Stimulated activated CD4-positive, alpha-beta T cell treated with anti-CD3 and anti-CD28 coated beads, Interleukin-12 subunit alpha, Interleukin-12 subunit beta, amount 100 ng/mL, for 4 hours (primary cell): Measurements from ENCODE around the gene PPT2.
"Not testable (repeated sequence)": the region's sequence is repeated elsewhere in the genome, so short reads cannot be mapped to it uniquely, and the experiment has no call there.

ENCODE experiments used
- DNase-seq: peaks from one replicate; pipeline ENCODE4 v3.0.0-alpha.2; 2020

PPT2 gene

DNA sequence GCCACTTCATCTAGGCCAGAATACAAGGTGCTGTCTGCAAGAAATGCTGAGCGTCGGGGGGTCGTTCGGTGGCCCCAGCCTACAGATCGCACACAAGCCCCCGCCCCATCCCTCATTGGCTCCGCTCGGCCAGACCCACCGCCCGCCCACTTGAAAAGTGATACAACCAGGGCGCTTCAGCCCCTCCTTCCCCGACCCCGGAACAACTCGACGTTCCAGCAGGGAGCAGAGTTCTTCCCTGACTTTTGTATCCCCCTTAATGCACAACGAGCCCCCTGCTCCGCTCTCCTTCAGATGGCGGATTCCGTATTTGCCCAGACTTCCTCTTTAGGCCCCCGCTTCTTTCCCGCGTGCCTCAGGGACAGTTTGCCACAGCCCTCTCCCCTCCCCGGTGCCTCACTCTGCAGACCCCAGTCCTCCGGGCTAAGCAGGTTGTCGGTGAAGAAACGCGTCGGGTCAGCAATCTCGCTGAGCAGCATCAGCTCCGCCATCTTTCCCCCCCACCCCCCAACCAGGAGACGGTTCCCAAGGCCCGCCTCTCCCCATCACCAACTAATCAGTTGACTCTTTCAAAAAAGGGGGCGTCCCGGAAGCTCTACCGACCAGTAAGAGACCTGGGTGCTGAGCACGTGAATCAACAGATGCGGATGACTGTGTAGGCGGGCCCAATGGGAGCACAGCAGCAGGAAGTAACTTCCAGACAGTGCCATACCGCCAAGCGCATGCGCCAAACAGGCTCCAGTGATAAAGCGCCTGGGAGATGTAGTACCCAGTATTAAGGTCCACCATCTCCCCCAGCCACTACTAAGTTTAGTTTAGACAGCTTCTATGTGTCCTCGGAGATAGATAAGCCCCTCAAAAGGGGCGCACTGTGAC, 26.0 kb upstream of the PPT2 start, which contains the start of gene ATF6B:
TSS of gene ATF6B (minus strand) at position 530 of the 876 bp plus-strand sequence. CDS start at position 491, 39 bp downstream.
- DNase-seq, result peak; percentile 94

DNA sequence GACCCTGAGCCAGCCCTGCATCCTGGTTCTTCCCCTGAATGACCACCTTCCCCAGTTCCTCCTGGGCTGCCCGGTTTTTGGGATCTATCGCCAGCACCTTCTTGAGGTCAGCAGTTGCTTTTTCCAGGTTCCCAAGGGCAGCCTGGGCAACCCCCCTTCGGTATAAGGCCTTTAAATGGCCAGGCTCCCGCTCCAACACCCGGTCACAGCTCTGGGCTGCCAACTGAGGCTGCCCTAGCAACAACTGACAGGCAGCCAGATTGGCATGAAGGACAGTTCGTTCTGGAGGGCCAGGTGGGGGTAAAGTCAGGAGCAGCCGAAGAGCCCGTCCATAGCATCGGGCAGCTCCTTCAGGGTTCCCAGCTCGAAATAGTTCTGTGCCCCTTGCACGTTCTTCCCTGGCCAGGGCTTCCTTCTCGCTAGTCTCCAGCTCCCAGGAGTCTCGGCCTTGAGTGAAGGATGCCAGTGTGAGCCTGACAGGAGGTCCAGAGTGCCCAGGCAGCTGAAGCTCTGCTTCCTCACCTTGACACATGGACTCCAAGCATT, 25.1 kb upstream of the PPT2 start:
- DNase-seq, result no peak

DNA sequence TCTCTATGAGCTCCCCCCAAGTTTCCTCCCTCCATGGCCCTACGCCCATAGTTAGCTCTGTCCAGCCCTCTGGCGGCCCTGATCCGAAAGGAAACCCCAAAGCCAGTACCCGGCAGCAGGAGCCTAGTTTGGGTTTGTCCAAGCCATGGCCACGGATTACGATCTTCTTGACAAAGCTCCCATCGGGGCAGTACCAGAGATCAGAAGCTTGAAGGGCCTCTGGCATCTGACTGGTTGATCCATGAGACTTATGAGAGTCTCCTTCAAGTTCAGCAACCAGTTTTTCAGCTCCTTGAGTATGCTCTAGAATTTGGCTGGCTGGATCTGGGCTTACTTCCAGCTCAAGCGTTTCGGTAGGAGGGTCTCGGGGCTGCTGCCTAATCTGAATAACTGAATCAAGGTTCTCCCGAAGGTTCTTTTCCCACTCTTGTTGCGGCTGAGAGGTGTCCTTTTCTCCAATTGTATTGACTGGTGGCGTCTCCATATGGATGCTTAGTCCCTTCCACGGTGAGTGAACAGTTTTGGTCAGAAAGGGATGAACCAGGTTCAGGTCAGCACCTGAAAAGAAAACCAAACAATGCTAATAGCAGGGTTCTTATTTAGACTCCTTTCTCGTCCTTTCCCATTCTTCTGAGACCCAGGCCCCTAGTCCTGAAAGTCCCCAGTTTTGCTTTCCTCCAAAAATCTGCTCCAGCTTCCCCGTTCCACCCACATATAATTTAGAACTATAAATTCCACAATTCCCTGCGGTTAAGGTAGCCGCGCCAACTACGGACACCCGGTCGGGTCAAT, 24.4 kb upstream of the PPT2 start:
- DNase-seq, result no peak

DNA sequence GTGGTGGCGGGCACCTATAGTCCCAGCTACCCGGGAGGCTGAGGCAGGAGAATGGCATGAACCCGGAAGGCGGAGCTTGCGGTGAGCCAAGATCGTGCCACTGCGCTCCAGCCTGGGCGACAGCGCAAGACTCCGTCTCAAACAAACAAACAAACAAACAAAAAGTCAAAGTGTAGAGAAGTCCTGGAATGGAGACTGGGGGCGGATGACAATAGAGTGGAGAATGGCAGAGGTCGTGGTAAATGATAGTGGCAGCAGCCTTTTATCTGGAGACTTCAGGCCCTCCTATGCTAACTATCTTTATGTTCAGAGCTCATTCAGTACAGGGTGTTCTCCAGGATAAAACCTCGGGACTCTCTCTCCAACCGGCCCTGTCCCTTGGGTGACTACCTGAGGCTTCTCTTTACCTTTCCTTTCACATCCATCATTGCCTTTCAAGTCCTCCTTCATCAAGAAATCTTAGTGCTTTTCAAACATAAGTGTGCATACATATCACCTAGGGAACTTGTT, 22.4 kb upstream of the PPT2 start:
- DNase-seq, result no peak

DNA sequence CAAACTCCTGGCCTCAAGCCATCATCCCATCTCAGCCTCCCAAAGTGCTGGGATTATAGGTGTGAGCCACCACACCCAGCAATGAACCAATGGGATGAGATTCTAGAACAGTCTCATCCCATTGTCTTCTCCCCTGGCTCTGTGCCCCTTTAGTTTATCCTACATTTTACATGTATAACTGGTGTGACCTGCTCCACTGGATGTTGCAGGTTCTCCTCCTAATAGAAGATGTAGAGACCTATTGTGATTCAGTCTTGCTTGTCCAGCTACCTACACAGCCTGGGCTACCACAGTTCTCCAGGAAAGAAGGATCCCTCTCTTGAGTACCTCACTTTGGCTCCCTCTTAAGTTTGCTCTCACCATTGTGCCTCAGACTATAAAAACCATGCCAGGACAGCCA, 21.8 kb upstream of the PPT2 start:
- DNase-seq, result no peak

DNA sequence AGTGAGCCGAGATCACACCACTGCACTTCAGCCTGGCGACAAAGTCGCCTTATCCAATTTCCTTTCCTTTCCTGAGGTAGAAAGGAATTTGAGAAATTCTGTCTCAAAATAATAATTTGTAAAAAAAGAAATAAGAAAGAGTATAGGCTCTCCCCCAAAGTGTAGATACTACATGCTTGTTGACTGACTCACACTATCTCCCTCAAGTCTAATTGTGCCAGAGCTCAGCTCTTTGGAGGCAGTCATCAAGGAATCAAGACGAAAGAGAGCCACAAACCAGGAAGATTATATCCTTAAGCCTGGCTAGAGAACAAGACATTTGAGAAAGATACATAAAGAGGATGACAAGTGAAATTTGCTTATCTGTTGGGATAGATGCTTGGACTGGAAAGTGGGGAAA, 20.2 kb upstream of the PPT2 start:
- no peak for DNase-seq

DNA sequence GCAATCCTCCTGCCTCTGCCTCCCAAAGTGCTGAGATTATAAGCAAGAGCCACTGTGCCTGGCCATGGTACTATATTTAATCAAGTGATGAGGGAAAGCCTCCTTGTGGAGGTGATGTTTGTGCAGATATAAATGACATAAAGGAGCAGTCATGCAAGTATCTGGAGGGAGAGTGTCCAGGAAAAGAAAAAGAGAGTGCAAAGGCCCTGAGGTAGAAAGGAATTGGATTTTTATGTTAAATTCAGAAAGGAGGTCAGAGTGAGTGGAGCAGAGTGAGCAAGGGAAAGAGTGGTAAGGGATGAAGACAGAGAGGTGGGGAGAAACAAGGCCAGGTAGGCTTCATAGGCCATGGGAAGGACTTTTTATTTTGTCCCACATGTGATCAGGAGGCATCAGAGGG, 16.5 kb upstream of the PPT2 start:
- DNase-seq, result no peak

DNA sequence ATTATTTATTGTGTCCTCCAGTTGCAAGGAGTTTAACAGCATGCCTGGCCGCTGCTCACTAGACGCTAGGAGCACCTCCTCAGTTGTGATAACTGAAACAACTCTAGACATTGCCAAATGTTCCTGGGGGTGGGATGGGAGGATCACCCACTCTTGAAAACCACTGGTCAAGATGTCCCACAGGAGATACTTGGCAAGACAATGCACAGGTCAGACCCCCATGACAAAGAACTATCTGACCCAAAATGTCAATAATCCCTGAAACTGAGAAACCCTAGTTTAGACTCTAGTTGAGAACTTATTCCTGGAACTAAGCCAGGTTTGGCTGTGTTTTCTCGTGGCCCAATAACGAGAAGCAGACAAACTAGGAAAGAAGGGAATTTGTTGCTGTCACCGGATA, 14.4 kb upstream of the PPT2 start:
- DNase-seq, result no peak

DNA sequence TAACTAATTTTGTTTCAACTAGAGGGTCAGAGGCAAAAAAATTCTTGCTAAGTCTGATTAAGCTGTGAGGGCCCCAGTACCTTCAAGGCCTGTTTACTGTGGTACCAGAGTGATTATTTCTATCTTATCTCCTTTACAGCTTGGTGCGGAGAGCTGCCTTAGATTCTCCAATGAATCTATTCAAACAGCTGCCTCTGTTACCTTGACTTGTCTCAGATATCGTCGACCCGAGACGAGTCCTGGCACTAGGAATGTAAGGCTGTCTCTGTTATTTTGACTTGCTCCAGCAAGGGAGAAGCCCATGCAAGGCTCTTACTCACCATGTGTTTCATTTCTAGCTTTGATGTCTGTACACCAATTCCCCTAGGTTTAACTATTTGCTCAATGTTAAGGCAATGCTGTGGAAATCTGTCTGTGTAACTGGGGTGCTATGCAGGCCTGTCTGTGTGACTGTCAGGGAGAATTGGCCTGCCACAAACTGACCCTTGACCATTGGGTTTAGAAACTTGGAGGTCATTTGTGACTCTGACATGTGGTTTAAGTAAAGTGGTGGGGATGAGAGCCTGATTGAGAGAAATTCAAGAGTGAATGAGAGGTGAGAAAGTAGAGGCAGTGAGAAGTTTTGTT, 13.4 kb upstream of the PPT2 start:
- no peak for DNase-seq

DNA sequence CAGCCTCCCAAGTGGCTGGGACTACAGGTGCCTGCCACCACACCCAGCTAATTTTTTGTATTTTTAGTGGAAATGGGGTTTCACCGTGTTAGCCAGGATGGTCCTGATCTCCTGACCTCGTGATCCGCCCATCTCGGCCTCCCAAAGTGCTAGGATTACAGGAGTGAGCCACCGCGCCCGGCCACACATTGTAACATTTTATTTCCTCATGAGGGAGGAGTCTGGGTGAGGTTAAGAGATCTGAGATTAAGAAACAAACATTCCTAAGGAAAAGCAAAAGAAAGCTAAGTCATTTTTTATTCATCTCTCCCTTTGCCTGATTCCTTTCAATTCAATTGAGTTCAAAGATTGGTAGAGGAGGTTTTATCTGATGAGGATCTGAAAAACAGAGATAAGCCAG, 9.7 kb upstream of the PPT2 start:
- DNase-seq, result not testable (repeated sequence)

DNA sequence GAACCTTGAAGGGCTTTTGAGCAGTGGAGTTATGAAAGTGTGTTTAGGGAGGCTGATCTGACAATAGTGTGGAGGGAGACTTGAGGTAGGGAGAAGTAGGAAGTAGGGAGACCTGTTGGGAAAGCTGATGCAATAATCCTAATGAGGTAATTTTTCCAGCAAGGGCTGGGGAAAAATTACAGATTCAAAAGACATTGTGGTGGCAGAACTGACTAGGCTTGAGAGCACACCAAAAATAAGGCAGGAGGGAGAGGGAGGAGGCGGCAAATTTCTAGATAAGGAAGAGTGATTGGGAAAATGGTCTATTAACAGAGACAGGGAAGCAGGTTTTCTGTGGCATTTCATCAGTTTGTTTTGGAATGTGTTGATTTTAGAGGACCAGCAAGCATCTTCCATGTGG, 7.7 kb upstream of the PPT2 start:
- DNase-seq, result no peak

DNA sequence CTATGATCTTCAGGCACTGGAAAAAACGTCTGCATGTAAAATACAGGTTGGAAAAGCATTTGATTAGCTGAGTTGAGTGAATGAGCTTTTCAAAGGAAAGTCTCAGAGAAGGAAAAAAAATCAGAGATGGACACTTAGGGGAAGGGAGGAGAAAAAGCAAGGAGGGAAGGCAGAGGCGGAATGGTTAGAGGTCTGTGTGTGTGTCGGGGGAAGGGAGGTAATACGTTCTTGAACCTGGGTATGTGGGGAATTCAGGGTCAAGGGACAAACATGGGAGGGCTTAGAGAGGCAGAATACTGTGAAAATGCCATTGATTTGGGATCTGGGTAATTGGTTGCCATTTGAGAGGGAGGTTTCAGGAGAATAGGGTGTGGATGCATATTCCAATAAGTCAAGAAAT, 7.3 kb upstream of the PPT2 start:
- no peak for DNase-seq

DNA sequence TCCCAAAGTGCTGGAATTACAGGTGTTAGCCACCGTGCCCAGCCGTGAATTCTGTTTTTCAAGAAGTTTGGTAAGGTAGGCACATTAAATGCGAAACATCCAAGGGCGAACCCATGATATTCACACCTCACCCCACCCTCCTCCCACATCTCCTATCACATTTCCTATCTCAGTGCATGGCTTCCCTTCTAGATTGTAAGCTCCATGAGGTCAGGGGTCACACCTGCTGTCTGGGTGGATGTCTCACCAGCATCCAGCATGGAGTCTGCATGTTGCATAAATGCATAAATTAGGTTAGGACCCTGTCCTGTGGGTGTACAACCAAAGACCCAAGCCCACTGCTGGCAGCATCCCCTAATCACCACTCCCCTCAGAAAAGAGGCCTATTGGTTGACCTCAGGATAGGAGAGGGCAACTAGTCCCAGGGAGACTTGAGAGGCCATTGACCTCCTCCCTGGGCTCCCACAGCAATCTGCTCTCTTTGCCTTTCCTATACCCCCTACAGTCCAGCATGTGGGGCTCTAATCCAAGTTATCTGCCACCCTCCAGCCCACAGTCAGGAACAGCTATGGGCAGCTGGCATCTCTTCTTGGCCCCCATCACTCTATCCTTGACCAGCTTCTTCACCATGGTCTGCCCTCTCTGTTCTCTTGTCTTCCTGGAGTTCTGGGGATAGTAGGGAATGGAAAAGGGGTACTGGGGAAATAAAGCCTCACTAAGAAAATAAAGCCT, 6.4 kb upstream of the PPT2 start:
- DNase-seq, result no peak

DNA sequence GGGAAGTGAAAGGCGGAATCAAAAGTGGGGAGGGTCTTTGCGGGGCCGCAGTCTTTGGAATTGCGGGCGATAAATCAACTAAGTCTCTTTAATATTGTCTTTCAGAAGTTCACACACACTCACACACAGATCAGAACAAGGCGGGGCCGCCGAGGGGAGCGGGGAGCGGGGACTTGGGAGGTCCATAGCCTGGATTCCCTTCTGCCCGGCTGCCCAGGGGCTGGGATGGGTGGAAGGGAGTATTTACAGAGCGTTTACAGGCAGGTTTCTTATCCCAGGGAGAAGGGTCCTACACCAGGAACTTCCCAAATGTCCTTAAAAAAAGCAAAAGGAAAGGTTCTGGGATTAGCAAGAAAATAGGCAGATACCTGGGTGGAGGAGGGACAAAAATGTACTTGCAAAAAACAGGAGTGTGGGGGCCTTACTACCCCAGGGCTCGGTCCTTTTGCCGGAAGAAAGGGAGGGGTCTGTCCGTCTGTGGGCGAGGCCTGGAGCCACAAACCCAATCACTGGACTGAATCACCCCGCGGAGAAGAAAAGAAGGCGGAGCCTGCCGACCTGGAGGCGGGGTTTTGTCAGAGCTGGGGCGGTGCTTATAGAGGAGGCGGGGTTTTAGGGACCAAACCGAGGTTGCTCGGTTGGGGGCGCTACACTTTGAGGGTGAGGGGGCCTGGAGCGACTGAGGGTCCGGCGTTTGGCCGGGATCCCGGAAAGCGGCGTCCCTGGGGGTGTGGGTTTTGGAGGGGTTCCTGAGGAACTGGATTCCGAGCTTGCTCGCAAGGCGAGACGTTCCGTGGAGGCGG, 5.5 kb upstream of the PPT2 start:
- DNase-seq, result peak; percentile 60

DNA sequence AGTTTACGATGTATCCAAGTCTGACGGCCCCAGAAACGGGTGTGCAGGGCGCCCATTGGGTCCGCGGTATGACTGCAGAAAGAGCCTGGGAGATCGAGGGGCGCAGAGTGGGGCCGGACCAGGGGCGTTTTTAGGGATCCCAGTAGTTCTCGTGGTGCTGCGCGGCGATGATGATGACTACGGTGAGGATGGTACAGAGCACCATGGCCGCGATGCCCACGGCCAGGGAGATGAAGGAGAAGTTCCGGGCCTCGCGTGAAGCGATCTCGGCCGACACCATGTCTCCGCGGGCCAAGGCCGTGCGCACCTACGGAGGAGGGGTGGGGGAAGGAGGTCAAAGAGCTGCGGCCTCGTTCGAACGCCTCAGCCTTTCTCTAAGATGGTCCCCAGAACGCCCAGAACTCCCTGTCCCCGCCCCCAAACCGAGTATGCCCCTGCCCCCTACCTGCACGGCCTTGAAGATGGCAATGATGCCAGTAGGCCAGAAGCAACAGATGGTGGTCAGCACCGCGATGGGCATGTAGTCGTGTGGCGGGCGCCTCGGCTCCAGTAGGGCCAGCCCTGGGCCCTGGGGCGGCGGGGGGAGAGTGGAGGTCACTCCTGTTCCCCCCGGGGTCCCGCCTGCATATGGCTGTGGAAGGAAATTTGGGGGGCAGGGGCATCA, 4.7 kb upstream of the PPT2 start:
- DNase-seq, result no peak

DNA sequence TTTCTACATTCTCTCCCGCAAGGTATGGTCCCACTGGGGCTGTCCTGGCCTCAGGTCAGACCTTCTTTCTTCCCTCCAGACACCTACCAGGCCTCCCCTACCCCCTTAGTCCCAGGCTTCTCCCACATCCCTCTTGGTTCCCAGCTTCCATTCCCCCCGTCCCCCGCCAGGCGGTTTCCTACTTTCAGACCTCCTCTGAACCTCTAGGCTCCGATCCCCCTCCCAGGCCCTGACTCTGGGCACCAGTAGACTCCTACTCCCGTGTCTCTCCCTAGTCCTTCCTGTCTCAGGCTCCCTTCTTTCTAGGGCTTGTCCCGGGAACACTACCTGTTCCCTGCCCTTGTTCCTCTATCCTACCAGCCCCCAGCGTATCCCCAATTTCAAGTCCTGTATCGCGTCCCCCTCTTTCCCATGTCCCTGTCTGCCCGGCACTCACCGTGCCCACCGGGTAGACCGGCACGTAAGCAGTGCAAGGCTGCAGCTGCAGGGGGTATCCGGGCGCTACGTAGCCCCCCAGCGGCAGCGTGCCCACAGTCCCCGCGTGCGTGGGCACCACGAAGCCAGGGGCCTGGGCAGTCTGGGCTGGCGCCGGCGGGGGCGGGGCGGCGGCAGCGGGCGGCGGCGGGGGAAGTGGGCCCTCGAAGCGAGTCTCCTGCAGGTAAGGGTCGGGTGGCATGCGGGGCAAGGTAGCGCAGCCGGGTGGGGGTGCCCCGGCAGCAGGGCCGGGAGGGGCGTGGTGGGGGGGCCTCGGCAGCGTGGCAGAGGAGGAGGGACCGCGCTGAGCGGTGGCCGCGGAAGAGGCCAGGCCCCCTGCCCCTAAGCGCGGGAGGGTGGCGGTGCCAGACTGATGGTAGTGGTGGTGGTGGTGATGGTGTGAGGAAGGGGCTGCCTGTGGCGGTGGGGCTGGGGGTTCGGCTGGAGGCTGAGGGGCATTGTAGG, 3.7 kb upstream of the PPT2 start:
- DNase-seq, result no peak

DNA sequence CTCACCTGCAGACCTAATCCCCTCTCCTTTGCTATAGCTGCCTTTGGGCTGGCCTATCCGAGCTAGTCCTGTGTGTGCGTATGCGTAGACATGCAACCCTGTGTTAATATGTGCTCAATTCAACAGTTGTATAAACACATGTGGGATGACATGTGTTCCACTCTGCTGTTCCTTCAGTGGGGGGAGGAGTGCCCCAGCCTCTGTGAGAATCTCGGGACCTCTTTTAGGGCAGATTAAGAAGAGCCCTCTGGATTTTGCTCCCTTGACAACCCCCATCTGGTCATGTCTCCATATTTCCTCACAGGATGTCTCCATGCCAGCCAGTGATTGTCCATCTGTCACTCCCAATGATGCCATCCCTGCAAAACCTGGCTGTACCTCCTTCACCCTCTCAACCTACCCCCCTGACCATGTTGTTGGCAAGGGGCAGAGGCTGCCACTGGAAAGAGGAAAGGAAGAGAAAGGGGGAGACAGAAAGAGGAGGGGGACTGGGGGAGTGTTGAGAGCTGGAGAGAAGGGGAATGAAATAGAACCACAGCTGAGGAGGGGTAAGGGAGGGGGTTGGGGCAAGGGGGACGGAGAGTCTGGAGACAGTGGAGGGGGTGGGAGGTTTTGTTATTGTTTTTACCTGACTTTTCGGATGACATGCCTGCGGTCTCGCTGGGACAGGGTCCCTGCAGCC, 2.6 kb upstream of the PPT2 start:
- DNase-seq, result no peak

DNA sequence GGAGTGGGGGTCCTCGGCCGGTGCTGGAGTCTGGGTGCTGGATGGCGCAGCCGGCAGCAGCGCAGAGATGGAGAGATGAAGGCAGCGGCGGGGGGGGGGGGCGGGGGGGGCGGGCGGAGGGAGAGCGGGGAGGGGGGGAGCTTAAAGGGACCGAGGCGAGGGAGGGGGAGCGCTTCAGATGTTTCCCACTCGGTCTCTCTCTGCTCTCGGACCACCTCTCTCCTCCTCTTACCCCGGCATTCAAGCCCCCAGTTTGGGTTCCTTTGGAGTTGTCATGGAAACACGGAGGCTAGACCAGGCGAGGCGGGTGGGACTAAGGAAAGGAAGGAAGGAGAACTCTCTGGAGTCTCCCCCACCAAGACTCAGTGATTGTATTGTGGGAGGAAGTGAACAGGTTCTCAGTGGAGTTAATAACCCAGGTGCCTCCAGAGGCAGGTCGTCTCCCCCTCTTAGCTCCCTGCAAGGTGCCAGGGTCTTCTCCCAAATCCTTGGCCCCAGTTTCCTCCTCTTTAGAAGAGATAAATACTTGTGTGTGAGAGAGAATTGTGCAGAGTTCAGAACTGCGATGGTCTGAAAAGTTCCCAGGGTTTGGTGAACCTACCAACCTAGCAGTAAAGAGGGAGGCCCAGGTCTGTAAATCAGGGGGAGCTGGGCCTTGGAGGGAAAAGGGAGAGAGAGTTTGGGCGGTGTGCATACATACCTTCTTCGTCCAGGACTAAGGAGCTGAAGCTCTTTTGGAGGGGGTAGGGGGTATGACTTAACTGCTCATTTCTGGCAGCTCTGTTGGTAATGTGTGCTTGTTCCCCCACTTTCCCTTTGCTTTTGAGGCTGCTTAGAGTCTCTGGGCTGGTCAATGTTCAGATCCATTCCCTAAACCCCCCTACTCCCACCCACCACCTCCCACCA, 1.8 kb upstream of the PPT2 start, which contains the start of gene PRRT1:
TSS of gene PRRT1 (minus strand) at position 77 of the 906 bp plus-strand sequence. CDS start 112 bp downstream, outside the sequence.
- no peak for DNase-seq
